K562 (cell line): Measurements from ENCODE around the gene ANO1. TPM values are rescaled to one million over a fixed set of nuclear protein-coding genes. Genes with fewer than 3 reads are reported as not detected.

Experiments
- ATAC-seq: fragments of 200-7000 bp; cut with Tn5 transposase; 3 replicates; pipeline ENCODE4 v1.9.1; 2020; ENCODE audit warnings: moderate library complexity
- BruUV-seq: library from RNA; stranded (reverse); fragments of 400-500 nt; replicated peaks from 2 replicates; lab custom pipeline; 2021; lab: Mats Ljungman, UMichigan
- CTCF ChIA-PET: fragments of 300-600 bp; formaldehyde crosslinking; extraction: SDS; loops from one replicate; lab custom pipeline; 2021; ENCODE audit warnings: low intra/inter-chr PET ratio; lab: Yijun Ruan, JAX
- POLR2A ChIA-PET: fragments of 300-600, 350-650 bp; sonication (Branson Sonifier 250); formaldehyde crosslinking; extraction: SDS; loops from one replicate; lab custom pipeline; 2021; ENCODE audit warnings: antibody characterized with exemption, inconsistent platforms; lab: Yijun Ruan, JAX
- DNase-seq, 4 experiments: peaks; one replicate each; pipeline versions ENCODE4 v3.0.0 to v3.0.0-alpha.2; 2011 to 2018; ENCODE audit warnings: low spot score in 3 of 4, mixed read lengths in 3 of 4; ENCODE audit errors: extremely low read depth in 1 of 4
- FAIRE-seq: peaks from 2 replicates; lab custom pipeline; 2011; peaks lifted over from hg19 to GRCh38; lab: Jason Lieb, UNC
- H2AFZ ChIP-seq: 2 replicates; pipeline ENCODE4 v1.6.0; 2011; ENCODE audit warnings: low read depth, low read length, control low read depth, inconsistent platforms
- H3K27ac ChIP-seq: fragments of 200-600 bp; 3 replicates; pipeline ENCODE4 v1.8.0; 2011; ENCODE audit warnings: low read depth, mild to moderate bottlenecking, control low read depth, inconsistent platforms, low read length, moderate library complexity, mixed read lengths; ENCODE audit errors: extremely low read depth
- H3K27me3 ChIP-seq, 2 experiments: fragments of 300-600 bp in 1 of 2; 2 replicates in 1 of 2; 3 replicates in 1 of 2; pipeline versions ENCODE4 v1.6.0 to v1.8.0; 2011; ENCODE audit warnings: inconsistent platforms in 2 of 2, low read length in 2 of 2, mild to moderate bottlenecking in 1 of 2, mixed read lengths in 1 of 2, moderate library complexity in 1 of 2; ENCODE audit not compliant: control insufficient read depth in 2 of 2, insufficient read depth in 2 of 2
- H3K36me3 ChIP-seq: fragments of 300-600 bp; 3 replicates; pipeline ENCODE4 v1.8.0; 2011; ENCODE audit warnings: mild to moderate bottlenecking, low read length, inconsistent platforms; ENCODE audit not compliant: control insufficient read depth, insufficient read depth
- H3K4me1 ChIP-seq, 2 experiments: fragments of 200-600 bp in 1 of 2; replicated peaks in 1 of 2; 2 replicates in 1 of 2; 3 replicates in 1 of 2; pipeline versions ENCODE4 v1.5.1 to v1.8.0; 2011; ENCODE audit warnings: inconsistent platforms in 2 of 2, low read length in 2 of 2, mild to moderate bottlenecking in 1 of 2, mixed read lengths in 1 of 2, moderate library complexity in 1 of 2; ENCODE audit not compliant: control insufficient read depth in 2 of 2, insufficient read depth in 2 of 2
- H3K4me2 ChIP-seq: 2 replicates; pipeline ENCODE4 v1.6.1; 2011; ENCODE audit warnings: low read length, control low read depth, inconsistent platforms, mixed read lengths; ENCODE audit not compliant: insufficient read depth
- H3K4me3 ChIP-seq: fragments of 200-600 bp; sonication (generic), shearing (Covaris generic); 2 replicates; pipeline ENCODE4 v1.5.1; 2016; ENCODE audit warnings: control low read depth, inconsistent platforms
- H3K79me2 ChIP-seq: fragments of 200-600 bp; 3 replicates; pipeline ENCODE4 v1.8.0; 2011; ENCODE audit warnings: low read length, inconsistent platforms; ENCODE audit not compliant: control insufficient read depth, insufficient read depth
- H3K9ac ChIP-seq, 2 experiments: 2 replicates each; pipeline versions ENCODE4 v1.6.0 to v1.6.1; 2011; ENCODE audit warnings: low read depth in 2 of 2, low read length in 2 of 2, control low read depth in 1 of 2, inconsistent platforms in 1 of 2, mild to moderate bottlenecking in 1 of 2, mixed read lengths in 1 of 2; ENCODE audit not compliant: insufficient read depth in 1 of 2
- H3K9me1 ChIP-seq: one replicate; pipeline ENCODE4 v1.6.0; 2011; ENCODE audit warnings: inconsistent platforms, mild to moderate bottlenecking, low read length, moderate library complexity; ENCODE audit not compliant: control insufficient read depth, insufficient read depth
- H3K9me3 ChIP-seq: replicated peaks from 2 replicates; pipeline ENCODE4 v1.5.1; 2011; ENCODE audit warnings: low read depth, low read length, inconsistent platforms; ENCODE audit not compliant: control insufficient read depth, insufficient read depth
- H4K20me1 ChIP-seq: replicated peaks from 2 replicates; pipeline ENCODE4 v1.6.1; 2011; ENCODE audit warnings: low read length, inconsistent platforms, mixed read lengths; ENCODE audit not compliant: control insufficient read depth, insufficient read depth
- CGGBP1 ChIP-seq: fragments of 250-450 bp; sonication (Bioruptor Pico); IDR thresholded peaks from 2 replicates; pipeline ENCODE4 v1.9.0; 2021; ENCODE audit warnings: mild to moderate bottlenecking
- FOXO4 ChIP-seq: fragments of 450-650 bp; formaldehyde crosslinking; IDR thresholded peaks from 2 replicates; pipeline ENCODE4 v1.4.0; 2020; ENCODE audit warnings: mild to moderate bottlenecking, moderate library complexity
- KAT8 ChIP-seq: fragments of 450-650 bp; IDR thresholded peaks from 2 replicates; pipeline ENCODE4 v1.6.1; 2016; ENCODE audit warnings: low read depth, mild to moderate bottlenecking
- LARP7 ChIP-seq: fragments of 450-650 bp; IDR thresholded peaks from 2 replicates; pipeline ENCODE4 v1.6.1; 2016
- NCOA4 ChIP-seq: fragments of 450-650 bp; IDR thresholded peaks from 2 replicates; pipeline ENCODE4 v1.6.1; 2018; ENCODE audit warnings: mild to moderate bottlenecking; ENCODE audit not compliant: partially characterized antibody
- PHF20 ChIP-seq: fragments of 450-650 bp; IDR thresholded peaks from 2 replicates; pipeline ENCODE4 v1.6.1; 2018; ENCODE audit not compliant: partially characterized antibody
- RBM25 ChIP-seq: fragments of 200-400 bp; formaldehyde crosslinking; IDR thresholded peaks from 2 replicates; pipeline ENCODE4 v1.6.1; 2018; ENCODE audit warnings: low read length, low read depth, moderate library complexity; ENCODE audit not compliant: severe bottlenecking
- SMAD2 ChIP-seq: fragments of 150-350 bp; IDR thresholded peaks from 2 replicates; pipeline ENCODE4 v1.6.1; 2014; ENCODE audit warnings: low read depth, mild to moderate bottlenecking, low read length
- ZFP36 ChIP-seq: fragments of 150-350 bp; IDR thresholded peaks from 2 replicates; pipeline ENCODE4 v1.6.1; 2018; ENCODE audit warnings: low read length, low read depth; ENCODE audit not compliant: partially characterized antibody
- ZNF224 ChIP-seq: sonication (generic); formaldehyde crosslinking; IDR thresholded peaks from 2 replicates; pipeline ENCODE4 v1.8.0; 2022; ENCODE audit warnings: mild to moderate bottlenecking, missing genetic modification reagents
- ZNF282 ChIP-seq: sonication (generic); formaldehyde crosslinking; IDR thresholded peaks from 2 replicates; pipeline ENCODE4 v1.8.1; 2023; ENCODE audit warnings: missing genetic modification reagents
- ZNF551 ChIP-seq: fragments of 250-450 bp; sonication (Bioruptor Pico); IDR thresholded peaks from 2 replicates; pipeline ENCODE4 v1.5.0; 2021; ENCODE audit warnings: mild to moderate bottlenecking, moderate library complexity
- WGBS: fragments of 100-300 bp; shearing (Covaris generic); methylation state at CpG from one replicate; pipeline ENCODE4 v1.1.6; 2016; ENCODE audit warnings: low coverage, mixed read lengths; ENCODE audit not compliant: insufficient coverage; ENCODE audit errors: missing lambda C conversion rate; 5-methylcytosine and 5-hydroxymethylcytosine counted together
- in situ Hi-C: fragments of 300-500 bp; cut with MboI; formaldehyde crosslinking; loops from 4 replicates; pipeline ENCODE4 v1.15.0; 2018; ENCODE audit warnings: inconsistent platforms, mixed read lengths
- intact Hi-C: fragments of 100-400 bp; cut with micrococcal nuclease; formaldehyde crosslinking; loops from 2 replicates; pipeline ENCODE4 v1.14.2; 2022
- polyA plus RNA-seq, 8 experiments: library from polyadenylated mRNA; depleted of rRNA in 4 of 8; stranded (reverse) in 5 of 8; unstranded in 3 of 8; fragments of >200 nt; fragmentation: Nextera tagmentation in 2 of 8; fragmentation: Illumina TruSeq in 1 of 8; extraction: Ambion mirVana in 2 of 8; extraction: Trizol in 1 of 8; gene quantifications; 2 replicates each; pipeline versions ENCODE4 v1.2.1 to v1.2.3, GENCODE V29; 2011 to 2014; ENCODE audit warnings: inconsistent platforms in 1 of 8, missing spikeins in 1 of 8
- total RNA-seq, 7 experiments: library from RNA; depleted of rRNA in 6 of 7; stranded (reverse); fragments of >200 nt in 6 of 7; fragmentation: Illumina TruSeq in 2 of 7; extraction: Trizol in 2 of 7; gene quantifications; 2 replicates each; pipeline versions ENCODE4 v1.2.1 to v1.2.3, GENCODE V29; 2011 to 2021; ENCODE audit warnings: low replicate concordance in 1 of 7

The ANO1 gene
- total and polyA plus RNA-seq, 9 of the 15 experiments (the other 6 are each of a cell fraction or from before 2014, with no cell fraction given) = not detected

- BruUV-seq = no TSS peak
- DNase-seq (no peak), FAIRE-seq (no peak), ATAC-seq (no peak)
- ChIA-PET POLR2A (interaction anchor here (0.6 to 0.8 kb wide), 3 partner anchors 259 to 667 kb away, joined by 3 to 5 read pairs (median 4); no protein-coding TSS in a partner anchor), CTCF (no interaction called here)
- Histone ChIP-seq H3K4me3 (no peak overlapping the region), H3K36me3 (no peaks in the 10 kb centered on the region), H3K9me3 (no peaks in the 10 kb centered on the region), H2AFZ (no peak overlapping the region), H3K79me2 (no peaks in the 10 kb centered on the region), H3K4me1 (peaks cover 0 to 14% of the 10 kb centered on the region in 2 experiments; a peak in 2 of 5 replicates), H3K4me2 (no peak overlapping the region), H3K27ac (no peak overlapping the region), H3K27me3 (peaks cover 43 to 89% of the 10 kb centered on the region in 2 experiments; a peak in 4 of 5 replicates), H4K20me1 (peaks cover 9% of the 10 kb centered on the region; the same call in 1 of the 2 replicates), H3K9ac (no peak overlapping the region), H3K9me1 (no peaks in the 10 kb centered on the region)
- 8% methylated on average over 1 of the region's 1 CpG for WGBS
- intact Hi-C loops (no loop called here), in situ Hi-C loops (loop anchor here (5.0 to 10.0 kb wide), 2 partner anchors 91 to 468 kb away; no protein-coding TSS in a partner anchor)
- TF ChIP-seq KAT8 = no peak
- no peak for TF ChIP-seq LARP7
- TF ChIP-seq RBM25 = peak; percentile 55
Measured at GRCh38 chr11:70183032-70183431, 104.9 kb downstream of the ANO1 start.

DNA sequence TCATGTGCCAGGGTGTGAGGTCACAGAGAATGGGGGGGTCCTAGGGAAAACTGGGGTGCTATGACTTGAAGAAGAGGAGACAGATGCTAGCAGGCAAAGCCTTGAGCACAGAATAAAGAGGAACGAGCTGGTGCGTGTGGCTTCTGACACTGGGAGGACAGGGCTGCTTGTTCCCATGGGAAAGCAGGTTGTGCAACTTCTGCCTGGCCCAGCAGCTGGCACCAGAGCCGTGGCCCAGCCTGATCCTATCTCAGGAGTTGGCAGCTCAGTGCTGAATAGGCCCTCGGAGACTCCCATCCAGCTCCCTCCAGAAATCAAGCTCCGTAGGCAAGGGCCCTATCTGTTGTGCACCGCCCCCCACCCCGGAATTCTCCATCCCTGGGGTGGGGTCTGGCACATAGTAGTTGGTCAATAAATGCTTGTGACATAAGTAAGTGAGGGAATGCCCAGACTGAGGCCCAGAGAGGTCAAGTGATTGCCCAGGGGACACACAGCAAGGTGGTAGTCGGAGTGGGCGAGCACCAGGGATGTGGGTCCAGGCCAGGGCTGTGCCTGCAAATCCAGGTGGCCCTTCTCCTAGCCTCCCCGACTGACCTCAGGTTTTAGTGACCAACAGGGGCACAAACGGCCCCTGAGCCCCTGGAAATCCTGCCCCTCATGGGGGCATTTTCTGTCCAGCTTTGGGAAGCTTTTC, 105.5 kb downstream of the ANO1 start:
- Histone ChIP-seq H4K20me1 (0 out of 2 replicates have a peak, but pooled peaks cover 9% of the 10 kb centered on the region), H3K4me1 (peaks cover 0 to 14% of the 10 kb centered on the region in 2 experiments; a peak in 2 of 5 replicates), H3K79me2 (no peaks in the 10 kb centered on the region), H2AFZ (no peak overlapping the region), H3K9me1 (no peaks in the 10 kb centered on the region), H3K36me3 (no peaks in the 10 kb centered on the region), H3K4me2 (no peak overlapping the region), H3K4me3 (no peak overlapping the region), H3K9ac (no peak overlapping the region; a peak in 1 of 4 replicates), H3K9me3 (no peaks in the 10 kb centered on the region), H3K27me3 (peaks cover 43 to 89% of the 10 kb centered on the region in 2 experiments; a peak in 4 of 5 replicates), H3K27ac (no peak overlapping the region)
- BruUV-seq = no TSS peak
- ChIA-PET CTCF (no interaction called here), POLR2A (interaction anchor here (0.6 to 0.7 kb wide), 2 partner anchors 265 to 666 kb away, joined by 3 to 4 read pairs; no protein-coding TSS in a partner anchor)
- DNase-seq (no peak), ATAC-seq (no peak), FAIRE-seq (no peak)
- 7% methylated on average over 11 of the region's 11 CpGs for WGBS
- in situ Hi-C loops = loop anchor here (5.0 to 10.0 kb wide), 2 partner anchors 91 to 469 kb away; no protein-coding TSS in a partner anchor
- TF ChIP-seq RBM25 = peak; percentile 53
- no peak for TF ChIP-seq PHF20
- TF ChIP-seq FOXO4 (CRISPR knock-in tag) = no peak
- TF ChIP-seq ZNF224 (CRISPR knock-in tag) = no peak
- no peak for TF ChIP-seq CGGBP1
- TF ChIP-seq ZFP36 = peak; percentile 72
- TF ChIP-seq ZNF551 (CRISPR knock-in tag) = no peak
- TF ChIP-seq ZNF282 (CRISPR knock-in tag) = no peak
- TF ChIP-seq SMAD2 = no peak
- no peak for TF ChIP-seq NCOA4
- intact Hi-C loops = no loop called here
